H1 (cell line): ENCODE measurements around the gene IL36B. TPM values are rescaled to one million over a fixed set of nuclear protein-coding genes. Genes with fewer than 3 reads are reported as not detected.

ENCODE experiments used
- CTCF ChIA-PET: fragments of 300-600 bp; sonication (Branson Sonifier 250); formaldehyde crosslinking; loops from one replicate; lab custom pipeline; 2021; ENCODE audit not compliant: partially characterized antibody; lab: Charles Lee
- POLR2A ChIA-PET: fragments of 300-600 bp; sonication (Branson Sonifier 250); formaldehyde crosslinking; loops from one replicate; lab custom pipeline; 2021; ENCODE audit warnings: inconsistent platforms; ENCODE audit not compliant: partially characterized antibody; lab: Charles Lee
- DNase-seq, 2 experiments: peaks; one replicate each; pipeline versions ENCODE4 v3.0.0 to v3.0.0-alpha.2; 2010 to 2022; ENCODE audit warnings: low spot score in 2 of 2, low read depth in 1 of 2, mixed read lengths in 1 of 2
- FAIRE-seq: peaks from 2 replicates; lab custom pipeline; 2011; peaks lifted over from hg19 to GRCh38; lab: Jason Lieb, UNC
- H2AFZ ChIP-seq: 2 replicates; pipeline ENCODE4 v1.8.1; 2012; ENCODE audit warnings: low read length, inconsistent platforms
- H2AK5ac ChIP-seq: 2 replicates; pipeline ENCODE4 v1.6.1; 2013; ENCODE audit warnings: low read depth, low read length
- H2BK120ac ChIP-seq: replicated peaks from 2 replicates; pipeline ENCODE3; 2013; ENCODE audit warnings: low read depth, low read length, inconsistent platforms
- H2BK12ac ChIP-seq: 2 replicates; pipeline ENCODE4 v1.6.1; 2013; ENCODE audit warnings: low read depth, low read length
- H2BK15ac ChIP-seq: 2 replicates; pipeline ENCODE4 v1.6.1; 2013; ENCODE audit warnings: low read length
- H2BK20ac ChIP-seq: 2 replicates; pipeline ENCODE4 v1.6.1; 2013; ENCODE audit warnings: low read length
- H2BK5ac ChIP-seq: 2 replicates; pipeline ENCODE4 v1.6.1; 2013; ENCODE audit warnings: low read depth, low read length
- H3K14ac ChIP-seq: 2 replicates; pipeline ENCODE4 v1.6.1; 2013; ENCODE audit warnings: inconsistent platforms; ENCODE audit not compliant: insufficient read length
- H3K18ac ChIP-seq: 2 replicates; pipeline ENCODE4 v1.6.1; 2013; ENCODE audit warnings: low read length; ENCODE audit errors: extremely low read depth
- H3K23ac ChIP-seq: 2 replicates; pipeline ENCODE4 v1.6.1; 2013; ENCODE audit warnings: inconsistent platforms; ENCODE audit not compliant: insufficient read length
- H3K23me2 ChIP-seq: 2 replicates; pipeline ENCODE4 v1.6.1; 2013; ENCODE audit warnings: low read depth, low read length
- H3K27ac ChIP-seq: 2 replicates; pipeline ENCODE4 v1.6.1; 2011; ENCODE audit warnings: low read depth, low read length, inconsistent platforms
- H3K27me3 ChIP-seq, 4 experiments: replicated peaks in 1 of 4; 1 replicate in 1 of 4; 2 replicates in 3 of 4; pipeline versions ENCODE4 v1.6.1 to v1.8.1; 2011 to 2013; ENCODE audit warnings: low read length in 3 of 4, mild to moderate bottlenecking in 3 of 4, inconsistent platforms in 2 of 4, mixed read lengths in 2 of 4, moderate library complexity in 1 of 4; ENCODE audit not compliant: control insufficient read depth in 3 of 4, insufficient read depth in 3 of 4; ENCODE audit errors: extremely low read depth in 1 of 4
- H3K36me3 ChIP-seq, 4 experiments: 2 replicates each; pipeline versions ENCODE4 v1.6.1 to v1.8.1; 2011 to 2013; ENCODE audit warnings: mild to moderate bottlenecking in 4 of 4, low read length in 3 of 4, moderate library complexity in 2 of 4, control low read depth in 1 of 4, inconsistent platforms in 1 of 4; ENCODE audit not compliant: insufficient read depth in 4 of 4, control insufficient read depth in 2 of 4
- H3K4ac ChIP-seq: replicated peaks from 2 replicates; pipeline ENCODE3; 2013; ENCODE audit warnings: low read length, low read depth, mixed read lengths, inconsistent platforms; ENCODE audit not compliant: insufficient read length
- H3K4me1 ChIP-seq, 4 experiments: replicated peaks in 1 of 4; 1 replicate in 1 of 4; 2 replicates in 3 of 4; pipeline versions ENCODE4 v1.6.1 to v1.8.1; 2011 to 2013; ENCODE audit warnings: low read length in 3 of 4, inconsistent platforms in 2 of 4, mixed read lengths in 1 of 4; ENCODE audit not compliant: insufficient read depth in 4 of 4, control insufficient read depth in 3 of 4
- H3K4me2 ChIP-seq, 2 experiments: 2 replicates each; pipeline versions ENCODE4 v1.6.1 to v1.8.1; 2011 to 2013; ENCODE audit warnings: low read depth in 2 of 2, low read length in 2 of 2, control low read depth in 1 of 2, inconsistent platforms in 1 of 2, mild to moderate bottlenecking in 1 of 2; ENCODE audit not compliant: insufficient read depth in 1 of 2
- H3K4me3 ChIP-seq, 4 experiments: fragments of 200-600, 300-600 bp in 1 of 4; sonication (generic), shearing (Covaris generic), sonication (Bioruptor Twin) in 1 of 4; 2 replicates each; pipeline versions ENCODE4 v1.5.1 to v1.8.1; 2011 to 2016; ENCODE audit warnings: low read length in 4 of 4, low read depth in 3 of 4, control low read depth in 2 of 4, inconsistent platforms in 2 of 4, mild to moderate bottlenecking in 2 of 4, mixed read lengths in 1 of 4, moderate library complexity in 1 of 4; ENCODE audit not compliant: insufficient read depth in 2 of 4; ENCODE audit errors: extremely low read depth in 1 of 4
- H3K56ac ChIP-seq: replicated peaks from 2 replicates; pipeline ENCODE3; 2013; ENCODE audit warnings: low read depth, mild to moderate bottlenecking, mixed read lengths, low read length, inconsistent platforms; ENCODE audit not compliant: insufficient read length
- H3K79me1 ChIP-seq: 2 replicates; pipeline ENCODE4 v1.6.1; 2013; ENCODE audit warnings: low read depth, low read length, control low read depth
- H3K79me2 ChIP-seq, 2 experiments: 2 replicates each; pipeline versions ENCODE4 v1.6.1 to v1.8.1; 2012 to 2013; ENCODE audit warnings: low read length in 2 of 2, mild to moderate bottlenecking in 2 of 2, inconsistent platforms in 1 of 2; ENCODE audit not compliant: insufficient read depth in 2 of 2, control insufficient read depth in 1 of 2
- H3K9ac ChIP-seq, 4 experiments: replicated peaks in 1 of 4; 1 replicate in 1 of 4; 2 replicates in 3 of 4; pipeline versions ENCODE4 v1.6.1 to v1.8.1; 2011 to 2013; ENCODE audit warnings: low read depth in 3 of 4, low read length in 3 of 4, control low read depth in 2 of 4, mild to moderate bottlenecking in 2 of 4, moderate library complexity in 2 of 4, inconsistent platforms in 1 of 4; ENCODE audit errors: extremely low read depth in 1 of 4
- H3K9me3 ChIP-seq, 2 experiments: 2 replicates each; pipeline versions ENCODE4 v1.6.1 to v1.8.1; 2012 to 2013; ENCODE audit warnings: mild to moderate bottlenecking in 2 of 2, moderate library complexity in 2 of 2, control low read depth in 1 of 2, inconsistent platforms in 1 of 2, low read depth in 1 of 2, low read length in 1 of 2, mixed read lengths in 1 of 2; ENCODE audit not compliant: insufficient read depth in 2 of 2
- H4K20me1 ChIP-seq, 2 experiments: replicated peaks in 1 of 2; 2 replicates each; pipeline versions ENCODE3 to v1.8.1; 2011 to 2013; ENCODE audit warnings: inconsistent platforms in 2 of 2, low read length in 2 of 2, mild to moderate bottlenecking in 1 of 2; ENCODE audit not compliant: insufficient read depth in 2 of 2, control insufficient read depth in 1 of 2
- H4K5ac ChIP-seq: 2 replicates; pipeline ENCODE4 v1.6.1; 2013; ENCODE audit warnings: low read length, low read depth, mixed read lengths, inconsistent platforms; ENCODE audit not compliant: insufficient read length
- H4K8ac ChIP-seq: 2 replicates; pipeline ENCODE4 v1.8.0; 2013; ENCODE audit warnings: mild to moderate bottlenecking, moderate library complexity, low read length, inconsistent platforms; ENCODE audit not compliant: insufficient read depth; ENCODE audit errors: extremely low read depth
- H4K91ac ChIP-seq: replicated peaks from 2 replicates; pipeline ENCODE3; 2013; ENCODE audit warnings: low read length, mixed read lengths, inconsistent platforms; ENCODE audit not compliant: insufficient read length
- ASH2L ChIP-seq: fragments of 200-600, 300-600 bp; sonication (generic); IDR thresholded peaks from one replicate; pipeline ENCODE4 v1.7.1; 2017; ENCODE audit warnings: low read length
- BRCA1 ChIP-seq: IDR thresholded peaks from 2 replicates; pipeline ENCODE4 v1.6.1; 2012; ENCODE audit warnings: low read depth, low read length, improper control_type of control experiment
- CEBPB ChIP-seq: IDR thresholded peaks from 2 replicates; pipeline ENCODE4 v1.6.1; 2012; ENCODE audit warnings: low read depth, low read length
- CHD2 ChIP-seq: IDR thresholded peaks from 2 replicates; pipeline ENCODE4 v1.6.1; 2012; ENCODE audit warnings: low read length, improper control_type of control experiment
- CTBP2 ChIP-seq: IDR thresholded peaks from 2 replicates; pipeline ENCODE4 v1.7.0; 2011; ENCODE audit warnings: borderline replicate concordance, mild to moderate bottlenecking, moderate library complexity, mixed read lengths, low read length; ENCODE audit not compliant: insufficient read depth, insufficient read length
- EGR1 ChIP-seq: IDR thresholded peaks from 2 replicates; pipeline ENCODE4 v1.6.1; 2011; ENCODE audit warnings: low read depth, low read length, borderline replicate concordance
- FOSL1 ChIP-seq: IDR thresholded peaks from 2 replicates; pipeline ENCODE4 v1.6.1; 2011; ENCODE audit warnings: mild to moderate bottlenecking, low read depth, low read length, moderate library complexity; ENCODE audit not compliant: insufficient read depth
- HDAC6 ChIP-seq: IDR thresholded peaks from one replicate; pipeline ENCODE4 v1.7.1; 2012; ENCODE audit warnings: low read depth, mild to moderate bottlenecking, inconsistent platforms, low read length, moderate library complexity
- PHF8 ChIP-seq: fragments of 200-600 bp; sonication (generic); conservative IDR thresholded peaks from 2 replicates; pipeline ENCODE4 v1.7.1; 2012; ENCODE audit warnings: low read depth, mild to moderate bottlenecking, inconsistent platforms, low read length, moderate library complexity
- RFX5 ChIP-seq: IDR thresholded peaks from 2 replicates; pipeline ENCODE4 v1.6.1; 2011; ENCODE audit warnings: low read depth, low read length, improper control_type of control experiment, borderline replicate concordance
- SP2 ChIP-seq: IDR thresholded peaks from 2 replicates; pipeline ENCODE4 v1.6.1; 2012; ENCODE audit warnings: mild to moderate bottlenecking, low read length, inconsistent platforms
- TAF1 ChIP-seq: IDR thresholded peaks from 2 replicates; pipeline ENCODE4 v1.6.1; 2011; ENCODE audit warnings: mild to moderate bottlenecking, low read depth, low read length
- TEAD4 ChIP-seq: IDR thresholded peaks from 2 replicates; pipeline ENCODE4 v1.6.1; 2012; ENCODE audit warnings: low read depth, low read length, inconsistent platforms, mixed read lengths
- WGBS, 2 experiments: shearing (Covaris generic) in 1 of 2; methylation state at CpG; one replicate each; pipeline versions ENCODE4 v1.1.6 to v1.1.7; 2013 to 2015; ENCODE audit warnings: low lambda C conversion rate in 2 of 2, mixed read lengths in 2 of 2, inconsistent platforms in 1 of 2, low coverage in 1 of 2, missing lambda C conversion rate in 1 of 2; ENCODE audit not compliant: insufficient replicate concordance in 2 of 2, insufficient coverage in 1 of 2, insufficient read length in 1 of 2; ENCODE audit errors: extremely low coverage in 1 of 2, missing lambda C conversion rate in 1 of 2; 5-methylcytosine and 5-hydroxymethylcytosine counted together
- polyA plus RNA-seq, 7 experiments: library from polyadenylated mRNA; depleted of rRNA in 3 of 7; stranded (reverse) in 5 of 7; unstranded in 2 of 7; fragments of >200 nt in 5 of 7; fragments of 200-250 nt in 2 of 7; gene quantifications; 1 replicate in 5 of 7; 2 replicates in 1 of 7; 4 replicates in 1 of 7; pipeline versions ENCODE4 v1.2.1 to v1.2.3, GENCODE V29; 2011 to 2013; ENCODE audit warnings: missing spikeins in 2 of 7, mixed read lengths in 2 of 7
- total RNA-seq: library from RNA; stranded (reverse); fragmentation: NEBNext Ultra II Directional; extraction: Animal tissue kit (Norgen Biotek cat#: 25700); gene quantifications from 2 replicates; pipeline ENCODE4 v1.2.1, GENCODE V29; 2021
- TF ChIP-seq, protein P1 (sequence below): IDR thresholded peaks from 2 replicates; pipeline ENCODE4 v1.6.1; 2012; ENCODE audit warnings: low read length, inconsistent platforms

Gene IL36B
- total and polyA plus RNA-seq, 2 of the 8 experiments (the other 6 are each of a cell fraction or from before 2014, with no cell fraction given) = not detected

DNA sequence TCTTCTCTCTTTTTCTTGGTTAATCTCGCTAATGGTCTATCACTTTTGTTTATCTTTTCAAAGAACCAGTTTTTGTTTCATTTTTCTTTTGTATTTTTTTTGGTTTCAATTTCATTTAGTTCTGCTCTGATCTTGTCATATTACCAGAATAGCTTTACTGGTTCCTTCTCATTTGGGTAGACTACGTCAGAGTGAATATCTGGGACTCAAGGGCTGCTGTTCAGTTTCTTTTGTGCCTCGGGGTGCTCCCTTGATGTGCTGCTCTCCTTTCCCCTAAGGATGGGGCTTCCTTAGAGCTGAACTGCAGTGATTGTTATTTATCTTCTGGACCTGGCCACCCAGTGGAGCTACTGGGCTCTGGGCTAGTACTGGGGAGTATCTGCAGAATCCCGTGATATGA, 45.4 kb upstream of the IL36B start:
- DNase-seq (no peak), FAIRE-seq (no peak)
- no peak overlapping the region for H3K23ac ChIP-seq
- H3K36me3 ChIP-seq = no peaks in the 10 kb centered on the region
- POLR2A ChIA-PET = no interaction called here
- WGBS, 2 experiments = 87% methylated on average over 4 of the region's 4 CpGs; no CpG with 5 or more reads in 1 of the 2 experiments
- H3K9me3 ChIP-seq = peaks cover 0 to 3% of the 10 kb centered on the region in 2 experiments; a peak in 1 of 4 replicates
- no peak overlapping the region for H2BK120ac ChIP-seq
- no peak overlapping the region for H2BK5ac ChIP-seq
- no peak overlapping the region for H2BK20ac ChIP-seq
- no peak overlapping the region for H3K27ac ChIP-seq
- no peak overlapping the region for H2AK5ac ChIP-seq
- no peak overlapping the region for H4K8ac ChIP-seq
- H3K9ac ChIP-seq = no peak overlapping the region
- CTCF ChIA-PET = interaction anchor here (0.8 to 1.7 kb wide), 5 partner anchors 14 to 101 kb away, joined by 3 to 7 read pairs (median 3); no protein-coding TSS in a partner anchor
- no peaks in the 10 kb centered on the region for H4K20me1 ChIP-seq
- no peak overlapping the region for H3K18ac ChIP-seq
- no peaks in the 10 kb centered on the region for H3K4me1 ChIP-seq
- no peak overlapping the region for H3K4ac ChIP-seq
- no peak overlapping the region for H2BK15ac ChIP-seq
- no peak overlapping the region for H2BK12ac ChIP-seq
- H3K4me3 ChIP-seq = no peak overlapping the region
- H3K4me2 ChIP-seq = no peak overlapping the region
- no peak overlapping the region for H2AFZ ChIP-seq
- no peak overlapping the region for H4K5ac ChIP-seq
- H3K27me3 ChIP-seq = no peaks in the 10 kb centered on the region
- H3K23me2 ChIP-seq = no peaks in the 10 kb centered on the region
- no peak overlapping the region for H3K14ac ChIP-seq
- no peaks in the 10 kb centered on the region for H3K79me1 ChIP-seq
- no peaks in the 10 kb centered on the region for H3K79me2 ChIP-seq
- H3K56ac ChIP-seq = no peak overlapping the region
- H4K91ac ChIP-seq = no peak overlapping the region
- TF ChIP-seq BRCA1 = no peak
- TF ChIP-seq CEBPB = no peak
- TF ChIP-seq CTBP2 = no peak
- no peak for TF ChIP-seq CHD2
- no peak for TF ChIP-seq PHF8
- TF ChIP-seq ASH2L = no peak
- TF ChIP-seq, protein P1, sequence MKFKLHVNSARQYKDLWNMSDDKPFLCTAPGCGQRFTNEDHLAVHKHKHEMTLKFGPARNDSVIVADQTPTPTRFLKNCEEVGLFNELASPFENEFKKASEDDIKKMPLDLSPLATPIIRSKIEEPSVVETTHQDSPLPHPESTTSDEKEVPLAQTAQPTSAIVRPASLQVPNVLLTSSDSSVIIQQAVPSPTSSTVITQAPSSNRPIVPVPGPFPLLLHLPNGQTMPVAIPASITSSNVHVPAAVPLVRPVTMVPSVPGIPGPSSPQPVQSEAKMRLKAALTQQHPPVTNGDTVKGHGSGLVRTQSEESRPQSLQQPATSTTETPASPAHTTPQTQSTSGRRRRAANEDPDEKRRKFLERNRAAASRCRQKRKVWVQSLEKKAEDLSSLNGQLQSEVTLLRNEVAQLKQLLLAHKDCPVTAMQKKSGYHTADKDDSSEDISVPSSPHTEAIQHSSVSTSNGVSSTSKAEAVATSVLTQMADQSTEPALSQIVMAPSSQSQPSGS = no peak
- no peak for TF ChIP-seq RFX5
- TF ChIP-seq TAF1 = no peak
- TF ChIP-seq FOSL1 = no peak
- TF ChIP-seq HDAC6 = no peak
- no peak for TF ChIP-seq SP2
- no peak for TF ChIP-seq EGR1
- no peak for TF ChIP-seq TEAD4
